ENCODE measurements around the gene GRB10.
"Not testable (repeated sequence)": the region's sequence is repeated elsewhere in the genome, so short reads cannot be mapped to it uniquely, and the experiment has no call there.

The GRB10 gene

DNA sequence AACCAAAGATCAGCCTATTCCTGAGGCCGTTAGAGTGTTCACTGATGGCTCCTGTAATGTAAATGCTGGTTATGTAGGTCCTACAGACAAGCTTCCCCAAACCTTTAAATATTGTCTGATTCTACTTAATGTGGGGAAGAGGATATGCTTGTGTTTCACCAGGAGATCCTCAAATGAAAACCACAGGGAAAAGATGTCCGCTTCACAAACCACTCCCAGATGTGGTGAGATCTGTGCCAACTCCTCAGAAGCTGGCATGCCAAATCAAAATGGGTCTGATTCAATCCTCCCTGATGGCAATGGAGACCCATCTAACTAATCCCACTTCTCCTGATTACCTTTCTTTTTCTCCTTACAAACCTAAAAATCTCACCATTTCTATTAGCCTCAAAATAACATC is 202.0 kb downstream of the GRB10 start:
- peaks cover 16% of the 10 kb centered on the region for H3K9me3 ChIP-seq (ENCODE audit: control insufficient read depth, low read length)
- H3K9ac ChIP-seq (ENCODE audit: low read length); H3K27me3 ChIP-seq (replicated peaks; ENCODE audit: control insufficient read depth, insufficient read depth, low read length); H3K36me3 ChIP-seq (ENCODE audit: control insufficient read depth, insufficient read depth, low read length, severe bottlenecking); DNase-seq (ENCODE audit: low read depth); H3K4me1 ChIP-seq (ENCODE audit: control insufficient read depth, insufficient read depth, low read length); H3K4me3 ChIP-seq (ENCODE audit: low read length): not testable (repeated sequence)

DNA sequence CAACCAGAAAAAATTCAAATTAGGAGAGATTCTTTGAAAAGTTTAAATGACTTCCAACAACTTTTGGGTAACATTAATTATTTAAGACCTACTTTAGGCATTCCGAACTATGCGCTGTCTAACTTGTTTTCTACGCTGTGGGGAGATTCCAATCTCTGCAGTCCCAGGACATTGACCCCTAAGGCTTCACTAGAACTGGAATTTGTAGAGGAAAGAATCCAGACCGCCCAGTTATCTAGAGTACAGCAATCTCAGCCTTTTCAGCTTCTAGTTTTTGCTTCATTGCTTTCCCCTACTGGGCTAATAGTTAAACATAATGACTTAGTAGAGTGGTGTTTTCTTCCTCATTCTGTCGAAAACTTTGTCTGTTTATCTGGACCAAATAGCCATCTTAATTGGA is 202.6 kb downstream of the GRB10 start:
- H3K4me3 ChIP-seq (ENCODE audit: low read length), result no peak overlapping the region
- no peak overlapping the region for H3K9ac ChIP-seq (ENCODE audit: low read length)
- no peaks in the 10 kb centered on the region for H3K4me1 ChIP-seq (ENCODE audit: control insufficient read depth, insufficient read depth, low read length)
- H3K9me3 ChIP-seq (ENCODE audit: control insufficient read depth, low read length), result peaks cover 16% of the 10 kb centered on the region
- H3K36me3 ChIP-seq (ENCODE audit: control insufficient read depth, insufficient read depth, low read length, severe bottlenecking), result no peaks in the 10 kb centered on the region
- H3K27me3 ChIP-seq (replicated peaks; ENCODE audit: control insufficient read depth, insufficient read depth, low read length), result peaks cover 4% of the 10 kb centered on the region
- DNase-seq (ENCODE audit: low read depth), result no peak

DNA sequence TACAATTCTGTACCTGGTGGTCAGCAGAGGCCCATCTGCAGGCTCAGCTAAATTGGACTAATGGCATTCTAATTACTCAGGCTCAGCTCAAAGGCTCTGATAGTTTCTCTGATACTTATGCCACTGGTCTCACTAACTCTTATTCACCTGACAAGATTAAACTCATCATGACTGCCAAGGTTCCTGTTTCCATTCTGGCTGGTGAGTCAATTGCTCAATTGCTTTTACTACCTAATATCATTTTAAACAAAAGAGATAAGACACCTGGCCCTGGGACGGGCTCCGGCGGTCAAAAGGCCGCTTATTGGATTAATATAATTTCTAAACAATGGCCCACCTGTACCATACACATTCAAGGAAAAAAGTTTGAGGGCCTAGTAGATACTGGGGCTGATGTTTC is 204.6 kb downstream of the GRB10 start:
- DNase-seq (ENCODE audit: low read depth); H3K4me1 ChIP-seq (ENCODE audit: control insufficient read depth, insufficient read depth, low read length); H3K36me3 ChIP-seq (ENCODE audit: control insufficient read depth, insufficient read depth, low read length, severe bottlenecking); H3K9me3 ChIP-seq (ENCODE audit: control insufficient read depth, low read length); H3K4me3 ChIP-seq (ENCODE audit: low read length); H3K27me3 ChIP-seq (replicated peaks; ENCODE audit: control insufficient read depth, insufficient read depth, low read length); H3K9ac ChIP-seq (ENCODE audit: low read length): not testable (repeated sequence)

DNA sequence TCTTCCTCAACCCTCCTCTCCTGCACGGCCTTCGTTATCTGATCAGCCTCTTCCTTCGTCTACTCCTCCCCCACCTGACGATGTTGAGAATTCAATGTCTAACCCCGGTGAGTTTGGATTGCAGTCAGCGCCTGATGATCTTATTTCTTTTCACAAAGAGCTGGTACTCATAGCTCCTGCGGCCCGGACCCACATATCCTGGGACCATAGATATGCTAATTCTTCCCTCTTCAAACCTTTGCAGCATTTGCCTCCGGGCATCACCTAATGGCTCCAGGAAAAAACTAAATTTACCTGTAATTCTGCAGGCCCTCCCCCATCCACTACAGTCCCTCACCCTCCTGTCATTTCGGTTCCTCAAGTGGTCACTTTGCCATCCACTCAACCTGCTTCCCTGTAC is 205.1 kb downstream of the GRB10 start:
- no peak overlapping the region for H3K4me3 ChIP-seq (ENCODE audit: low read length)
- H3K9me3 ChIP-seq (ENCODE audit: control insufficient read depth, low read length), result no peaks in the 10 kb centered on the region
- no peak overlapping the region for H3K9ac ChIP-seq (ENCODE audit: low read length)
- no peaks in the 10 kb centered on the region for H3K4me1 ChIP-seq (ENCODE audit: control insufficient read depth, insufficient read depth, low read length)
- H3K27me3 ChIP-seq (replicated peaks; ENCODE audit: control insufficient read depth, insufficient read depth, low read length), result peaks cover 4% of the 10 kb centered on the region
- DNase-seq (ENCODE audit: low read depth), result no peak
- H3K36me3 ChIP-seq (ENCODE audit: control insufficient read depth, insufficient read depth, low read length, severe bottlenecking), result no peaks in the 10 kb centered on the region

DNA sequence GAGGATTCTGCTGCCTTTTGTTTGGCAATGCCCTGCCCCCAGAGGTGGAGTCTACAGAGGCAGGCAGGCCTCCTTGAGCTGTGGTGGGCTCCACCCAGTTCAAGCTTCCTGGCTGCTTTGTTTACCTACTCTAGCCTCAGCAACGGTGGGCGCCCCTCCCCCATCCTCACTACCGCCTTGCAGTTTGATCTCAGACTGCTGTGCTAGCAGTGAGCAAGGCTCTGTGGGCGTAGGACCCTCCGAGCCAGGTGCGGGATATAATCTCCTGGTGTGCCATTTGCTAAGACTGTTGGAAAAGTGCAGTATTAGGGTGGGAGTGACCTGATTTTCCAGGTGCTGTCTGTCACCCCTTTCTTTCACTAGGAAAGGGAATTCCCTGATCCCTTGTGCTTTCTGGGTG is 206.3 kb downstream of the GRB10 start:
- not testable (repeated sequence) for H3K36me3 ChIP-seq (ENCODE audit: control insufficient read depth, insufficient read depth, low read length, severe bottlenecking); H3K9ac ChIP-seq (ENCODE audit: low read length); H3K9me3 ChIP-seq (ENCODE audit: control insufficient read depth, low read length); H3K27me3 ChIP-seq (replicated peaks; ENCODE audit: control insufficient read depth, insufficient read depth, low read length); H3K4me1 ChIP-seq (ENCODE audit: control insufficient read depth, insufficient read depth, low read length); DNase-seq (ENCODE audit: low read depth); H3K4me3 ChIP-seq (ENCODE audit: low read length)

DNA sequence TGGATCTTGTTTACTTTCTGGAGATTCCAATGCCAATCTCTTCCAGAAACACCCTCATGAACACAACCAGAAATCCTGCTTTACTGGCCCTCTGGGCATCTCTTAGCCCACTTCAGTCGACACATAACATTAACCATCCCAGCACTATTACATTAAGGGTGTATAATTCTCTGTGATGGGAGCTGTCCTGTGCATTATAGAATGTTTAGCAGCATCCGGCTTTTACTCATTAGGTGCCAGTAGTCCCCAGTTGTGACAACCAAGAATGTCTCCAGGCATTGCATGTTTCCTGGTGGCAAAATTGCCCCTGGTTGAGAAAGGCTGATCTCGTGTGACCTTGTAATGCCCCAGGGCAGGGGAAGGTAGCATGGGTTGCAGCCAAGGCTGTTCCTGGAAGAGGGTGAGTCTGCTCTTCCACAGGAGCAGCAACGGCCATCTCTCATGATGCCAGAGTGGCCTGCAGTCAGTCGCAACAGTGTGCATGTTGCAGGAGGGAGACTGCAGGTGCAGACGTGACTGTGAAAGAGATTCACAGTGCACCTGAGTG is 214.9 kb downstream of the GRB10 start:
- no peak overlapping the region for H3K4me3 ChIP-seq (ENCODE audit: low read length)
- H3K9ac ChIP-seq (ENCODE audit: low read length), result no peak overlapping the region
- DNase-seq (ENCODE audit: low read depth), result no peak
- peaks cover 19% of the 10 kb centered on the region for H3K4me1 ChIP-seq (ENCODE audit: control insufficient read depth, insufficient read depth, low read length)
- H3K36me3 ChIP-seq (ENCODE audit: control insufficient read depth, insufficient read depth, low read length, severe bottlenecking), result no peaks in the 10 kb centered on the region
- H3K27me3 ChIP-seq (replicated peaks; ENCODE audit: control insufficient read depth, insufficient read depth, low read length), result peaks cover 12% of the 10 kb centered on the region
- H3K9me3 ChIP-seq (ENCODE audit: control insufficient read depth, low read length), result no peaks in the 10 kb centered on the region

DNA sequence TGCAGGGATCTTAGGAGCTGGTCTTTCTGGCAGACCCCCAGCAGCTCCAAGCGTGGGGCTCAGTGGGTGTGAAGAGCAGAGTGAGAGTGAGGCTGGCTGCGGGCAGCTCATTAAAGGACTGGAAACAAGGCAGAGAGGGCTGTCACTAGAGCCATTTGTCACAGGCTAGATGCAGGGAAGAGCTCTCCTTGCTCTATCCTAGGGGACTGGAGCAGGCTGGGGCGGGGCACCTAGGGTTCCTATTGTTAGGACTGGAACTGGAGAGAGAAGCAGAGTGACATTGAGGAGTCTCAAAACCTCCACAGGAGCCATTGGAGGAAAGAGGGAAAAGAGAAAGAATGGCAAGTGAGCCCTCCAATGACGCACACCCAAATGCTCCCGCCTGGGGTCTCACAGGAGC is 216.7 kb downstream of the GRB10 start:
- Histone ChIP-seq H3K4me1 (ENCODE audit: control insufficient read depth, insufficient read depth, low read length) (peaks cover 19% of the 10 kb centered on the region), H3K9ac (ENCODE audit: low read length) (no peak overlapping the region), H3K27me3 (replicated peaks; ENCODE audit: control insufficient read depth, insufficient read depth, low read length) (peaks cover 21% of the 10 kb centered on the region), H3K9me3 (ENCODE audit: control insufficient read depth, low read length) (no peaks in the 10 kb centered on the region), H3K4me3 (ENCODE audit: low read length) (no peak overlapping the region), H3K36me3 (ENCODE audit: control insufficient read depth, insufficient read depth, low read length, severe bottlenecking) (no peaks in the 10 kb centered on the region)
- DNase-seq (ENCODE audit: low read depth), result no peak

DNA sequence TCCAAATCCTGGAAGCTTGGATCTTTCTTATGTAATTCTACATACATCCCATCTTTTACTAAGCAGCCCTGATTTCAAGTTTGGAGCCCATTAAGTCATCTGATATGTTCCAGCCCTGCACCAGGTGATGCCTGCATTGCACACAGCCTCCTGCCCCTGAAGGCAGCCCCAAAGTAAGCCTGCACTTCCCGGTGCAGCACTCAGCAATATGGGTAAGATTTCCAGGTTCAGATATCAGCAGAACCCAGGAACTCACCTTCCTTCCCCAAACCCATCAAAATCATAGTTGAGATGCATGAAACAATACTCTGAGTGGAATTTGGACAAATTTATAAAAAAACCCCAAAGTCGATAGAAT is 217.2 kb downstream of the GRB10 start:
- DNase-seq (ENCODE audit: low read depth), result no peak
- Histone ChIP-seq H3K4me1 (ENCODE audit: control insufficient read depth, insufficient read depth, low read length) (peaks cover 19% of the 10 kb centered on the region), H3K36me3 (ENCODE audit: control insufficient read depth, insufficient read depth, low read length, severe bottlenecking) (no peaks in the 10 kb centered on the region), H3K4me3 (ENCODE audit: low read length) (no peak overlapping the region), H3K27me3 (replicated peaks; ENCODE audit: control insufficient read depth, insufficient read depth, low read length) (peaks cover 24% of the 10 kb centered on the region), H3K9me3 (ENCODE audit: control insufficient read depth, low read length) (no peaks in the 10 kb centered on the region), H3K9ac (ENCODE audit: low read length) (no peak overlapping the region)

DNA sequence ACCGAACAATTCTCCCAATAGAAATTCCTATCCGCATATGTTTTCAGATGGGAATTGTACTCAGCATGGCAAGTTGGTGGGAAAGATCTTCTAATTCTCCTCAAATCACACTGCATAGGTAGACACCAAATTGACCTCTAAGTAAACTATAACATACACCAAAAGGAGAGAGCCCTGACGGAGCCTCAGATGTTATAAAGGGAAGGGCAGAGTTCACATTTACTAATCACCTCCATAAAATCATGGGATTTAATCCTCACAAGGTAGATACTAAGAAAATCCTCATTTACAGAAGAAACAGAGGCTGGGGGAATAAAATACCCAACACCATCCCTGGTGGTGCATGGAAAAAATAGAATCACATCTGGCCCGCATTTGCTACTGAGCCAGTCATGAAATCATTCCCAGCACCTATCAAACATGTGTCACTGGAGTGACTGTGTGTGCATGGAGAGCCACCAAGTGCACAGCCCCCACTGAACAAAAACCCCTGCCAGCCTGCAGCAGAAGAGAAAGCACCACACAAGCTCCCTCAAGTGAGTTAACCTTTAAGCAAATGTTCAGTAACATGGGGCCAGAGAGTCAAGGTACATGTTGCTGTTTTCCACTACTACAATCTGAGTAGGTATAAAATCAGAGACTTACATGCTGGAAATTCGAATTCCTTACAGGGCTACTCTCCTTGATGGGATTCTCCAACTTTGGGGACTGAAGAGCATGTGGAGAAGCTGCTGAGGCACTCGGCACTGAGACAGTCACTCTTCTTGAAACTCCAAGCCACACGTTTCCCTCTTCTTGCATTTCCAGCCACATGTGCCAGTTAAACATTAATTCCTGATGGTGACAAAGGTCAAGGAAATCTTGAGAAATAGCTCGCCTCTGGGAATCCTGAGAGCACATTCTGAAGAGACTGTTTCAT is 217.8 kb downstream of the GRB10 start, which contains the start of gene DDC:
Gene DDC (minus strand): TSS at position 766 of the 919 bp plus-strand sequence. CDS start 21,320 bp downstream, outside the sequence.
- H3K4me3 ChIP-seq (ENCODE audit: low read length), result no peak within 1 kb of the TSS
- peaks cover 19% of the 10 kb centered on the region for H3K4me1 ChIP-seq (ENCODE audit: control insufficient read depth, insufficient read depth, low read length)
- DNase-seq (ENCODE audit: low read depth), result no peak
- no peaks in the 10 kb centered on the region for H3K9me3 ChIP-seq (ENCODE audit: control insufficient read depth, low read length)
- H3K9ac ChIP-seq (ENCODE audit: low read length), result no peak within 1 kb of the TSS
- H3K36me3 ChIP-seq (ENCODE audit: control insufficient read depth, insufficient read depth, low read length, severe bottlenecking), result no peaks in the 10 kb centered on the region
- H3K27me3 ChIP-seq (replicated peaks; ENCODE audit: control insufficient read depth, insufficient read depth, low read length), result peaks cover 30% of the 10 kb centered on the region

DNA sequence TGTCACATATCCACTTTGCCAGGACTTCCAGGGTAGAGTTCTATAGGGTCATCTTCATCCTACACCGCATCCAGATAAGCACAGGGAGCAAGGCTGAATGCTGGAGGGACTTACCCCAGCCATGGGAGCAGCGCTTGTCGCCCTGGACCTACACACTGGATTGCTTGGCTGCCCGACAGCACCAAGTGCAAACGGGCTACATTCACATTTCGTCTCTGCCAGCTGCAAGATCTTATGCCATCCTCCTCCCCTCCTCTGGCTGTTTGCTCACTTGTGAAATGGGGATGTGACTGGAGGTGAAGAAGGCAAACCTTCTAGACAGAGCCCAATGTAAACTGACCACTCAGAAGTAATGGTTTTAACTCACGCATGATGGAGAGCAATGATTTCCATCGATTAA is 218.5 kb downstream of the GRB10 start:
- Histone ChIP-seq H3K9me3 (ENCODE audit: control insufficient read depth, low read length) (no peaks in the 10 kb centered on the region), H3K4me3 (ENCODE audit: low read length) (no peak overlapping the region), H3K27me3 (replicated peaks; ENCODE audit: control insufficient read depth, insufficient read depth, low read length) (peaks cover 31% of the 10 kb centered on the region), H3K36me3 (ENCODE audit: control insufficient read depth, insufficient read depth, low read length, severe bottlenecking) (no peaks in the 10 kb centered on the region), H3K9ac (ENCODE audit: low read length) (no peak overlapping the region), H3K4me1 (ENCODE audit: control insufficient read depth, insufficient read depth, low read length) (peaks cover 19% of the 10 kb centered on the region)
- DNase-seq (ENCODE audit: low read depth), result no peak

DNA sequence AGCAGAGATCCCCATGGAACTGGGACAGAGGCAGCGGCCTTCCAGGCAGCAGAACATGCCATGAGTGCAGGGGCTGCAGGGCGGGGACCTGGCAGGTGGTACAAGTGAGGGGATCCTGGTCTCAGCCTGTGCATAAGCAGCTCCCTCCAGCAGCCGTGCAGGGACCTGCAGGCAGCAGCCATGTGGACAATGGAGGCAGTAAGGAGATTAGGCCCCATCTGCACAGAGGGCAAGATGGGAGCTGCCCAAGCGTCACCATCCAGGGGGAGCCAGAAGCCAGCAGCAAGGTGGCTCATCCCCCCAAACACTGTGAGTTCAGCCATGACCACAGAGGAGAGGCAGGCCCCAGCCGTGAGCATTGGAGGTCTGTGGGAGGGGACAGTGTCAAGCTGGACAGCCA is 220.6 kb downstream of the GRB10 start:
- peaks cover 24% of the 10 kb centered on the region for H3K4me1 ChIP-seq (ENCODE audit: control insufficient read depth, insufficient read depth, low read length)
- H3K9ac ChIP-seq (ENCODE audit: low read length), result no peak overlapping the region
- no peak for DNase-seq (ENCODE audit: low read depth)
- H3K36me3 ChIP-seq (ENCODE audit: control insufficient read depth, insufficient read depth, low read length, severe bottlenecking), result no peaks in the 10 kb centered on the region
- H3K4me3 ChIP-seq (ENCODE audit: low read length), result no peak overlapping the region
- no peaks in the 10 kb centered on the region for H3K9me3 ChIP-seq (ENCODE audit: control insufficient read depth, low read length)
- H3K27me3 ChIP-seq (replicated peaks; ENCODE audit: control insufficient read depth, insufficient read depth, low read length), result peaks cover 29% of the 10 kb centered on the region
